Right lobe of liver (tissue), 4 donors: Measurements from ENCODE around the gene CAMK4.

Source experiments
- POLR2A ChIP-seq: fragments of 450-650 bp; IDR thresholded peaks from one replicate; pipeline ENCODE4 v1.6.1; 2017; ENCODE audit warnings: antibody characterized with exemption, mild to moderate bottlenecking
- TF ChIP-seq, protein P1 (sequence below), 4 donors: fragments of 200-600 bp in 3 of 4; fragments of 450-650 bp in 1 of 4; IDR thresholded peaks; one replicate each; pipeline versions ENCODE4 v1.5.1 to v1.8.0; 2016 to 2022; ENCODE audit warnings: antibody characterized with exemption in 4 of 4, mild to moderate bottlenecking in 2 of 4
- donor health status: DM: no; HTN: no; CAD: no.
- donor health status: DM: no; HTN: no; CAD: no.
- donor health status: DM: no; HTN: yes; CAD: no.

DNA sequence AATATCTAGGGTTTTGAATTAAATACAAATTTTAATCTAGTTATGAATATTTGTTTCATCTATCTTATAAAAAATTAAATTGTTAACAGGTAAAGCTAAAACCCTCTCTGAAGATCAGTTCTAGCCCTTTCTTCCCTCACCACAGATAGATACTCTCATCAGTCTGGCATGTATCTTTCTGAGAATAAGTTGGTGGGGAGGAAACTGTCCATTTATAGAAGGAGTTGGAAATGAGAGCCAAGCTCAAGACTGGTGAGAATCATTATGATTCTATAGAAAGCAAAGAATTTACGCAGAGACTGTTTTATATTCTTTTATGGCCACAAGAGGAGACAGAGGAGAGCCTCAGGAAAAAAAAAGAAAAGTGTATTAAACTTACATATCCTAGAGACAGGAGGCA lies 229.1 kb downstream of the CAMK4 start:
- TF ChIP-seq, protein P1, sequence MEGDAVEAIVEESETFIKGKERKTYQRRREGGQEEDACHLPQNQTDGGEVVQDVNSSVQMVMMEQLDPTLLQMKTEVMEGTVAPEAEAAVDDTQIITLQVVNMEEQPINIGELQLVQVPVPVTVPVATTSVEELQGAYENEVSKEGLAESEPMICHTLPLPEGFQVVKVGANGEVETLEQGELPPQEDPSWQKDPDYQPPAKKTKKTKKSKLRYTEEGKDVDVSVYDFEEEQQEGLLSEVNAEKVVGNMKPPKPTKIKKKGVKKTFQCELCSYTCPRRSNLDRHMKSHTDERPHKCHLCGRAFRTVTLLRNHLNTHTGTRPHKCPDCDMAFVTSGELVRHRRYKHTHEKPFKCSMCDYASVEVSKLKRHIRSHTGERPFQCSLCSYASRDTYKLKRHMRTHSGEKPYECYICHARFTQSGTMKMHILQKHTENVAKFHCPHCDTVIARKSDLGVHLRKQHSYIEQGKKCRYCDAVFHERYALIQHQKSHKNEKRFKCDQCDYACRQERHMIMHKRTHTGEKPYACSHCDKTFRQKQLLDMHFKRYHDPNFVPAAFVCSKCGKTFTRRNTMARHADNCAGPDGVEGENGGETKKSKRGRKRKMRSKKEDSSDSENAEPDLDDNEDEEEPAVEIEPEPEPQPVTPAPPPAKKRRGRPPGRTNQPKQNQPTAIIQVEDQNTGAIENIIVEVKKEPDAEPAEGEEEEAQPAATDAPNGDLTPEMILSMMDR (IDR thresholded peaks at IDR 0.05) = no peak
- no peak for TF ChIP-seq POLR2A
